ENCODE results near the gene ST8SIA5.
A peak's percentile ranks its signal among the peaks of the same experiment; 100 is the strongest.

GRCh38 chr18:46772357-46772756 is 15.5 kb upstream of the ST8SIA5 start:
- TF ChIP-seq POLR2AphosphoS5 (IDR thresholded peaks at IDR 0.05; ENCODE audit: low read depth) (no peak), ZNF114 (CRISPR knock-in tag; IDR thresholded peaks at IDR 0.05) (no peak), STAT1 (IDR thresholded peaks at IDR 0.05; ENCODE audit: unreplicated experiment) (no peak), CTCF (conservative IDR thresholded peaks at IDR 0.05; ENCODE audit: low read depth in 2 of 2) (peak; percentile 28 to 44), EZH2phosphoT487 (IDR thresholded peaks at IDR 0.05; ENCODE audit: unreplicated experiment) (no peak), EZH2 (IDR thresholded peaks at IDR 0.05; ENCODE audit: low read depth, unreplicated experiment) (no peak)
